Ishikawa (cell line): ENCODE results near the gene MOGAT2.

ENCODE experiments used
- CEBPB ChIP-seq: IDR thresholded peaks from 2 replicates; pipeline ENCODE4 v1.6.1; 2012
- CREB1 ChIP-seq: IDR thresholded peaks from 2 replicates; pipeline ENCODE4 v1.6.1; 2012; ENCODE audit warnings: low read depth
- EP300 ChIP-seq: IDR thresholded peaks from 2 replicates; pipeline ENCODE4 v1.6.1; 2012; ENCODE audit warnings: borderline replicate concordance
- FOXM1 ChIP-seq: IDR thresholded peaks from 2 replicates; pipeline ENCODE4 v1.6.1; 2012; ENCODE audit warnings: low read depth, borderline replicate concordance
- YY1 ChIP-seq: IDR thresholded peaks from 2 replicates; pipeline ENCODE4 v1.6.1; 2012; ENCODE audit warnings: low read depth
- ZBTB7A ChIP-seq: IDR thresholded peaks from 2 replicates; pipeline ENCODE4 v1.6.1; 2012; ENCODE audit warnings: low read depth

GRCh38 chr11:75700940-75701339 is 16.7 kb upstream of the MOGAT2 start:
- TF ChIP-seq YY1 (no peak), EP300 (no peak), CEBPB (no peak), FOXM1 (no peak), ZBTB7A (no peak), CREB1 (no peak)
